Hypothalamus (tissue), 51 donors: Measurements from ENCODE around the gene TCF12.
A peak's percentile ranks its signal among the peaks of the same experiment; 100 is the strongest.

ENCODE experiments used
- DNase-seq, 51 donors: peaks; one replicate each; lab custom pipeline; 2025; lab: John Stamatoyannopoulos, UW

TCF12 gene

GRCh38 chr15:57281321-57281720, 362.9 kb downstream of the TCF12 start:
- no peak for DNase-seq

GRCh38 chr15:57282686-57283085, 364.2 kb downstream of the TCF12 start:
- no peak for DNase-seq

- DNase-seq = no peak
Measured at GRCh38 chr15:57283774-57284503, 365.5 kb downstream of the TCF12 start.

GRCh38 chr15:57284535-57284934, 366.1 kb downstream of the TCF12 start:
- DNase-seq = no peak

- DNase-seq = no peak
Measured at GRCh38 chr15:57285386-57285785, 366.9 kb downstream of the TCF12 start.

GRCh38 chr15:57286446-57287122, 368.1 kb downstream of the TCF12 start:
- no peak for DNase-seq

- DNase-seq = no peak
Measured at GRCh38 chr15:57287123-57287521, 368.7 kb downstream of the TCF12 start.

- no peak for DNase-seq
Measured at GRCh38 chr15:57288926-57289580, 370.6 kb downstream of the TCF12 start.

- DNase-seq = no peak
Measured at GRCh38 chr15:57290187-57290586, 371.7 kb downstream of the TCF12 start.

GRCh38 chr15:57290826-57291225, 372.4 kb downstream of the TCF12 start:
- DNase-seq = no peak

GRCh38 chr15:57296473-57297162, 378.2 kb downstream of the TCF12 start:
- DNase-seq = no peak

GRCh38 chr15:57297163-57297593, 378.7 kb downstream of the TCF12 start:
- DNase-seq = no peak

- no peak for DNase-seq
Measured at GRCh38 chr15:57297630-57298029, 379.2 kb downstream of the TCF12 start.

GRCh38 chr15:57298204-57298603, 379.8 kb downstream of the TCF12 start:
- no peak for DNase-seq

- no peak for DNase-seq
Measured at GRCh38 chr15:57298843-57299550, 380.6 kb downstream of the TCF12 start.

GRCh38 chr15:57301307-57301706, 382.9 kb downstream of the TCF12 start:
- DNase-seq = no peak

- DNase-seq = no peak
Measured at GRCh38 chr15:57302640-57303257, 384.3 kb downstream of the TCF12 start.

- no peak for DNase-seq
Measured at GRCh38 chr15:57305009-57305408, 386.6 kb downstream of the TCF12 start.

- peak in 49 of 51 donors; percentile 10 to 88 (median 66) for DNase-seq
Measured at GRCh38 chr15:57306161-57306943, 387.9 kb downstream of the TCF12 start.
